HFF-Myc (cell line): Measurements from ENCODE around the gene QARS1.

Source experiments
- DNase-seq: peaks from one replicate; pipeline ENCODE4 v3.0.0-alpha.2; 2011; ENCODE audit warnings: low read depth; ENCODE audit errors: extremely low read depth
- H3K4me3 ChIP-seq: replicated peaks from 2 replicates; pipeline ENCODE4 v1.5.1; 2011; ENCODE audit warnings: low read depth, mild to moderate bottlenecking, control low read depth, low read length
- CTCF ChIP-seq: IDR thresholded peaks from 2 replicates; pipeline ENCODE4 v1.5.1; 2012; ENCODE audit warnings: mild to moderate bottlenecking, low read depth, low read length, control low read depth; ENCODE audit errors: missing control alignments

Gene QARS1

GRCh38 chr3:49134471-49135265, 30.1 kb upstream of the QARS1 start:
- no peak for TF ChIP-seq CTCF
- no peak for DNase-seq
- no peak overlapping the region for H3K4me3 ChIP-seq

- DNase-seq: peak; percentile 66
- peak overlapping the region; percentile 81 for H3K4me3 ChIP-seq
- TF ChIP-seq CTCF: no peak
Observed at GRCh38 chr3:49133226-49133951, 28.8 kb upstream of the QARS1 start.

GRCh38 chr3:49132437-49133225, 28.1 kb upstream of the QARS1 start, which contains the start of gene LAMB2:
LAMB2 (minus strand) TSS chr3:49133050; CDS start chr3:49132867, 183 bp downstream.
- peak; percentile 20 for TF ChIP-seq CTCF
- DNase-seq: peak; percentile 40
- peak within 1 kb of the TSS; percentile 81 for H3K4me3 ChIP-seq

GRCh38 chr3:49132073-49132436, 27.5 kb upstream of the QARS1 start:
- peak overlapping the region; percentile 81 for H3K4me3 ChIP-seq
- DNase-seq: no peak
- TF ChIP-seq CTCF: no peak

GRCh38 chr3:49131576-49131975, 27.0 kb upstream of the QARS1 start:
- DNase-seq: no peak
- peak overlapping the region; percentile 81 for H3K4me3 ChIP-seq
- no peak for TF ChIP-seq CTCF

GRCh38 chr3:49131040-49131439, 26.5 kb upstream of the QARS1 start:
- no peak overlapping the region for H3K4me3 ChIP-seq
- DNase-seq: no peak
- TF ChIP-seq CTCF: no peak
